Upper lobe of left lung (tissue), 6 donors: ENCODE results near the gene GOSR1. TPM values are rescaled to one million over a fixed set of nuclear protein-coding genes. Genes with fewer than 3 reads are reported as not detected.
A peak's percentile ranks its signal among the peaks of the same experiment; 100 is the strongest.
"Not testable (repeated sequence)": the region's sequence is repeated elsewhere in the genome, so short reads cannot be mapped to it uniquely, and the experiment has no call there.

Experiments used
- ATAC-seq, 2 donors: fragments of 200-7000 bp; cut with Tn5 transposase; one replicate each; pipeline ENCODE4 v1.9.1; 2022; ENCODE audit warnings: mild to moderate bottlenecking in 2 of 2, moderate library complexity in 2 of 2; ENCODE audit not compliant: low FRiP score in 2 of 2
- DNase-seq, 2 donors: peaks; one replicate each; pipeline ENCODE4 v3.0.0-alpha.2; 2019 to 2020
- H3K27ac ChIP-seq, 4 donors: fragments of 200-600 bp; sonication (generic); one replicate each; pipeline ENCODE4 v1.5.1; 2016 to 2019
- H3K27me3 ChIP-seq, 4 donors: fragments of 200-600 bp; sonication (generic); one replicate each; pipeline ENCODE4 v1.5.1; 2017 to 2019
- H3K36me3 ChIP-seq, 4 donors: fragments of 200-600 bp; sonication (generic); one replicate each; pipeline ENCODE4 v1.5.1; 2016 to 2019
- H3K4me1 ChIP-seq, 4 donors: fragments of 200-600 bp; sonication (generic); one replicate each; pipeline ENCODE4 v1.5.1; 2018 to 2019
- H3K4me3 ChIP-seq, 4 donors: fragments of 200-600 bp; sonication (generic); one replicate each; pipeline ENCODE4 v1.5.1; 2017 to 2019; ENCODE audit warnings: mild to moderate bottlenecking in 2 of 4, moderate library complexity in 1 of 4
- H3K9me3 ChIP-seq, 4 donors: fragments of 200-600 bp; sonication (generic); one replicate each; pipeline ENCODE4 v1.5.1; 2018 to 2019
- EP300 ChIP-seq, 4 donors: sonication (generic); formaldehyde crosslinking; IDR thresholded peaks; one replicate each; pipeline ENCODE4 v1.5.1; 2017; ENCODE audit warnings: antibody characterized with exemption in 4 of 4, control low read depth in 2 of 4
- POLR2A ChIP-seq, 4 donors: fragments of 450-650 bp; IDR thresholded peaks; one replicate each; pipeline ENCODE4 v1.5.1; 2016 to 2017; ENCODE audit warnings: antibody characterized with exemption in 4 of 4, mild to moderate bottlenecking in 2 of 4
- POLR2AphosphoS5 ChIP-seq, 2 donors: sonication (generic); formaldehyde crosslinking; IDR thresholded peaks; one replicate each; pipeline ENCODE4 v1.5.1; 2017; ENCODE audit warnings: antibody characterized with exemption in 2 of 2
- WGBS, 2 donors: methylation state at CpG; one replicate each; pipeline ENCODE4 v1.1.5; 2017 to 2018; 5-methylcytosine and 5-hydroxymethylcytosine counted together
- total RNA-seq, 6 donors: library from RNA; depleted of rRNA in 4 of 6; stranded (reverse); fragments of >200 nt in 4 of 6; gene quantifications; one replicate each; pipeline versions ENCODE4 v1.1.0 to v1.2.1, GENCODE V29; 2016 to 2021
- TF ChIP-seq, protein P1 (sequence below), 6 experiments: fragments of 450-650 bp in 4 of 6; fragments of 200-600 bp in 2 of 6; sonication (generic) in 2 of 6; IDR thresholded peaks; one replicate each; pipeline ENCODE4 v1.5.1; 2016 to 2019; ENCODE audit warnings: antibody characterized with exemption in 6 of 6
- donor health status: DM: no; HTN: no; CAD: no; lungs with moderate emphysema.
- donor health status: DM: no; HTN: yes; CAD: no; lungs with severe emphysema.

Gene GOSR1
- total RNA-seq, 6 donors from 2014 or later: 19.9 to 48.8 (median 37.0) TPM

GRCh38 chr17:30436729-30437128, 40.5 kb upstream of the GOSR1 start:
- DNase-seq: no peak
- Histone ChIP-seq H3K27ac (no peak overlapping the region), H3K27me3 (no peaks in the 10 kb centered on the region), H3K9me3 (no peaks in the 10 kb centered on the region), H3K4me3 (no peak overlapping the region), H3K4me1 (peaks cover 0 to 7% (median 5%) of the 10 kb centered on the region in 4 donors), H3K36me3 (peaks cover 0 to 47% (median 4%) of the 10 kb centered on the region in 4 donors)
- no peak for TF ChIP-seq POLR2A (IDR thresholded peaks at IDR 0.05)
- TF ChIP-seq, protein P1, sequence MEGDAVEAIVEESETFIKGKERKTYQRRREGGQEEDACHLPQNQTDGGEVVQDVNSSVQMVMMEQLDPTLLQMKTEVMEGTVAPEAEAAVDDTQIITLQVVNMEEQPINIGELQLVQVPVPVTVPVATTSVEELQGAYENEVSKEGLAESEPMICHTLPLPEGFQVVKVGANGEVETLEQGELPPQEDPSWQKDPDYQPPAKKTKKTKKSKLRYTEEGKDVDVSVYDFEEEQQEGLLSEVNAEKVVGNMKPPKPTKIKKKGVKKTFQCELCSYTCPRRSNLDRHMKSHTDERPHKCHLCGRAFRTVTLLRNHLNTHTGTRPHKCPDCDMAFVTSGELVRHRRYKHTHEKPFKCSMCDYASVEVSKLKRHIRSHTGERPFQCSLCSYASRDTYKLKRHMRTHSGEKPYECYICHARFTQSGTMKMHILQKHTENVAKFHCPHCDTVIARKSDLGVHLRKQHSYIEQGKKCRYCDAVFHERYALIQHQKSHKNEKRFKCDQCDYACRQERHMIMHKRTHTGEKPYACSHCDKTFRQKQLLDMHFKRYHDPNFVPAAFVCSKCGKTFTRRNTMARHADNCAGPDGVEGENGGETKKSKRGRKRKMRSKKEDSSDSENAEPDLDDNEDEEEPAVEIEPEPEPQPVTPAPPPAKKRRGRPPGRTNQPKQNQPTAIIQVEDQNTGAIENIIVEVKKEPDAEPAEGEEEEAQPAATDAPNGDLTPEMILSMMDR (IDR thresholded peaks at IDR 0.05): no peak
- TF ChIP-seq POLR2AphosphoS5 (IDR thresholded peaks at IDR 0.05): no peak
- no peak for TF ChIP-seq EP300 (IDR thresholded peaks at IDR 0.05)
- ATAC-seq: no peak

DNA sequence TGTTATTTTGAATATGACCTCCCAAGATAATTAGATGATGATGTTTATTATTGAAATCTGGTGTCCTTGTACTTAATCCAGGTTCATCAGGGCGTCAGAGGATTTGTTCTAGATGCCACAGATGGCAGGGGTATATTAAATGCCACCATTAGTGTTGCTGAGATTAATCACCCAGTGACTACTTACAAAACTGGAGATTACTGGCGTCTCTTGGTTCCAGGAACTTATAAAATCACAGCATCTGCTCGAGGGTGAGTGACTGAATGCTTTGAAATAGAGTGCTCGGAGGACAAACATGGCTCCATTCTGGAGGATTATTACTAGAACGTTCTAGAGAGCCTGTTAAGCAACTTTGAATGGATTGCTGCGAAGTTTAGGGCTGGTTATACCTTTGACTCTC, 33.5 kb upstream of the GOSR1 start:
- WGBS, 2 donors: 79 to 90% methylated on average over 6 of the region's 6 CpGs
- Histone ChIP-seq H3K36me3 (peaks cover 8 to 45% (median 11%) of the 10 kb centered on the region in 4 donors), H3K9me3 (no peaks in the 10 kb centered on the region), H3K27ac (no peak overlapping the region), H3K27me3 (no peaks in the 10 kb centered on the region), H3K4me3 (no peak overlapping the region), H3K4me1 (no peaks in the 10 kb centered on the region)
- ATAC-seq (no peak), DNase-seq (no peak)
- no peak for TF ChIP-seq POLR2A (IDR thresholded peaks at IDR 0.05)
- no peak for TF ChIP-seq POLR2AphosphoS5 (IDR thresholded peaks at IDR 0.05)
- no peak for TF ChIP-seq EP300 (IDR thresholded peaks at IDR 0.05)
- TF ChIP-seq, protein P1 (IDR thresholded peaks at IDR 0.05): no peak

- not testable (repeated sequence) for DNase-seq, H3K4me1 ChIP-seq, H3K27ac ChIP-seq, ATAC-seq, H3K27me3 ChIP-seq, H3K4me3 ChIP-seq, H3K9me3 ChIP-seq
- peaks cover 8 to 58% (median 23%) of the 10 kb centered on the region in 4 donors for H3K36me3 ChIP-seq
Measured at GRCh38 chr17:30446640-30447039, 30.6 kb upstream of the GOSR1 start.

- Histone ChIP-seq H3K27ac (no peak overlapping the region), H3K4me1 (no peaks in the 10 kb centered on the region), H3K4me3 (no peak overlapping the region), H3K9me3 (no peaks in the 10 kb centered on the region), H3K36me3 (peaks cover 0 to 62% (median 36%) of the 10 kb centered on the region in 4 donors), H3K27me3 (no peaks in the 10 kb centered on the region)
- ATAC-seq (no peak), DNase-seq (no peak)
- TF ChIP-seq, protein P1 (IDR thresholded peaks at IDR 0.05): no peak
- no peak for TF ChIP-seq POLR2AphosphoS5 (IDR thresholded peaks at IDR 0.05)
- no peak for TF ChIP-seq EP300 (IDR thresholded peaks at IDR 0.05)
- TF ChIP-seq POLR2A (IDR thresholded peaks at IDR 0.05): no peak
- 77 to 81% methylated on average over 4 of the region's 4 CpGs for WGBS, 2 donors
Measured at GRCh38 chr17:30449480-30449879, 27.7 kb upstream of the GOSR1 start.

DNA sequence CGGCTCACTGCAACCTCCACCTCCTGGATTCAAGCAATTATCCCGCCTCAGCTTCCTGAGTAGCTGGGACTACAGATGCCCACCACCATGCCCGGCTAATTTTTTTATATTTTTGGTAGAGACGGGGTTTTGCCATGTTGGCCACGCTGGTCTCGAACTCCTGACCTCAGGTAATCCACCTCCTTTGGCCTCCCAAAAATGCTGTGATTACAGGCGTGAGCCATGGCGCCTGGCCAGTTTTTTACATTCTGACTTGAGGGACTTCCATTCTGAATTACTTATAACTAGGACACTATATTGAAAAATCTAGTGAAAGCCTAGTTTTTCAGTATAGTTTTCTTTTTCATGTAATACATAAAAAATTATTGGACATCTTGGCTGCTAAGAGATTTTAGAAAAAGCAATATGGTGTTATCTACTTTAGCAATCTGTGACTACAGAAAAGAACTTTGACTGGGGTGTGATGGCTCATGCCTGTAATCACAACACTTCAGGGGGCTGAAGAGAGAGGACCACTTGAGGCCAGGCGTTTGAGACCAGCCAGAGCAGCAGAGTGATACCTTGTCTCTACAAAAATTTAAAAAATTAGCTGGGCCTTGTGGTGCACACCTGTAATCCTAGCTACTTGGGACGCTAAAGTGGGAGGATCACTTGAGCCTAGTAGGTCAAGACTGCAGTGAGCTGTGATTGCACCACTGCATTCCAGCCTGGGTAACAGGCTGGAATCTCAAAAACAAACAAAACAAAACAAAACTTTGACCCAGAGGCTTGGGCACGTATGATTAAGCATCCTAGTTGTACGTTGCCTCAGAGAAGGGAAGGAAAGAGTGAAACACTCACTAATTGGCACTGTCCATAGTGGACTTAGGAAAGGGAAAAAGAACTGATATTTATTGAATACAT, 26.8 kb upstream of the GOSR1 start:
- peak overlapping the region in 1 of 4 donors; percentile 11 for H3K27ac ChIP-seq
- no peak overlapping the region for H3K4me3 ChIP-seq
- H3K4me1 ChIP-seq: no peaks in the 10 kb centered on the region
- no peaks in the 10 kb centered on the region for H3K9me3 ChIP-seq
- ATAC-seq (no peak), DNase-seq (no peak)
- WGBS, 2 donors: 83 to 92% methylated on average over 12 of the region's 12 CpGs
- H3K27me3 ChIP-seq: no peaks in the 10 kb centered on the region
- no peak for TF ChIP-seq POLR2AphosphoS5 (IDR thresholded peaks at IDR 0.05)
- TF ChIP-seq EP300 (IDR thresholded peaks at IDR 0.05): no peak
- H3K36me3 ChIP-seq: peaks cover 2 to 60% (median 38%) of the 10 kb centered on the region in 4 donors

DNA sequence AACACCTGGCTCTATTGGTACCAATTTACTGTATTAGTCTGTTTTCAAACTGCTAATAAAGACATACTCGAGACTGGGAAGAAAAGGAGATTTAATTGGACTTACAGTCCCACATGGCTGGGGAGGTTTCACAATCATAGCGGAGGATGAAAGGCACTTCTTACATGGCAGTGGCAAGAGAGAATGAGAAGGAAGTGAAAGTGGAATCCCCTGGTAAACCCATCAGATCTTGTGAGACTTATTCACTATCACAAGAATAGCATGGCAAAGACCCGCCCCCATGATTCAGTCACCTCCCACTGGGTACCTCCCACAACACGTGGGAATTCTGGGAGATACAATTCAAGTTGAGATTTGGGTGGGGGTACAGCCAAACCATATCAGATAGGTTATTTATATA, 22.6 kb upstream of the GOSR1 start:
- WGBS, 2 donors: 78 to 84% methylated on average over 4 of the region's 4 CpGs
- TF ChIP-seq POLR2A (IDR thresholded peaks at IDR 0.05) (no peak), POLR2AphosphoS5 (IDR thresholded peaks at IDR 0.05) (no peak), EP300 (IDR thresholded peaks at IDR 0.05) (no peak)
- TF ChIP-seq, protein P1 (IDR thresholded peaks at IDR 0.05): no peak
- H3K36me3 ChIP-seq: peaks cover 6 to 81% (median 43%) of the 10 kb centered on the region in 4 donors

More for the DNA sequence above, 22.6 kb upstream of the GOSR1 start:
- Histone ChIP-seq H3K4me1 (no peaks in the 10 kb centered on the region), H3K9me3 (no peaks in the 10 kb centered on the region), H3K27ac (no peak overlapping the region), H3K4me3 (no peak overlapping the region), H3K27me3 (no peaks in the 10 kb centered on the region)
- DNase-seq: no peak
- no peak for ATAC-seq
